BLaER1 treated with 17β-estradiol and CSF1 and Interleukin-3, amounts not matched to agents 10 nM and 100 nM (cell line): ENCODE measurements around the gene HEG1.

Experiments used
- H3K27ac ChIP-seq, 11 experiments: shearing (Covaris generic); formaldehyde crosslinking; 2 replicates each; pipeline ENCODE4 v1.8.1; 2022
- H3K27me3 ChIP-seq, 11 experiments: shearing (Covaris generic); formaldehyde crosslinking; 2 replicates each; pipeline ENCODE4 v1.8.1; 2022
- H3K36me3 ChIP-seq, 11 experiments: shearing (Covaris generic); formaldehyde crosslinking; 2 replicates each; pipeline ENCODE4 v1.8.1; 2022
- H3K4me1 ChIP-seq, 10 experiments: shearing (Covaris generic); formaldehyde crosslinking; 2 replicates each; pipeline ENCODE4 v1.8.1; 2022
- H3K4me2 ChIP-seq, 11 experiments: shearing (Covaris generic); formaldehyde crosslinking; 2 replicates each; pipeline ENCODE4 v1.8.1; 2022
- H3K4me3 ChIP-seq, 10 experiments: shearing (Covaris generic); formaldehyde crosslinking; 2 replicates each; pipeline ENCODE4 v1.8.1; 2022
- H3K9ac ChIP-seq, 11 experiments: shearing (Covaris generic); formaldehyde crosslinking; 2 replicates each; pipeline ENCODE4 v1.8.1; 2022
- H3K9me3 ChIP-seq, 11 experiments: shearing (Covaris generic); formaldehyde crosslinking; replicated peaks in 1 of 11; 2 replicates each; pipeline ENCODE4 v1.8.1; 2022
- H4K20me1 ChIP-seq, 11 experiments: shearing (Covaris generic); formaldehyde crosslinking; 2 replicates each; pipeline ENCODE4 v1.8.1; 2022
- Cebpa-rat ChIP-seq, 11 experiments: shearing (Covaris generic); IDR thresholded peaks; 2 replicates each; pipeline ENCODE4 v1.8.1; 2022

Gene HEG1

DNA sequence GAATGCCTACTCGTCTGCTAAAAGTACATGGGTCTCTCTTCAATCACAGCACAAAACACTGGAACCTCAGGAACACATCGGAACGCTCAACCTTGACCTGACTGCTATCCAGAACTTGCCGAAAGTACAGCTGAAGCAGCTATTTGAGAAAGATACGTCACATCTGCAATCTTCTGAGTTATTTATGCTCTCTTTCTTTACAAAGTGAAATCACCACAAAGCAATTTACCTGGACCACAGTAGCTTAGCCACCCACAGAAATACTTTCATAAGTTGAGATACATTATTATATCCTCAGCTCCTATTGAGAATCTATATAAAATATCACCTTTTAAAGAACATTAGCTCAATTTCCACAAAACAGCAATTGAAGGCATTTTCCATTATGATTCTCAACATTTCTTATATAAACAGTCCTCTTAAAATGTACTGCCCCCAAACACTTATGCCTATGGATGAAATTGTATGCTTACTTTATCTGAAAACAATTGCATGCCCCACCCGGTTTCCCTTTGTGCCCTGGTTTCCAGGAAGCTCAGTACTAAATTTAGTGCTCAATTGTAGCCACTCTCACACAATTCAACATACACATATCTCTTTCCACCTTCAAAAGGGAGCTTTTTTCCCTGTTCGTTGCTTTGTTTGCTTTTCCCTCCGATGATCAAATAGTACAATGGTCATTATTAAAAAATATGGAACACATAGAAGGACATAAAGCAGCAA, 31.8 kb downstream of the HEG1 start:
- no peak for TF ChIP-seq Cebpa-rat (IDR thresholded peaks at IDR 0.05)

GRCh38 chr3:125022206-125022605, 33.6 kb downstream of the HEG1 start:
- Histone ChIP-seq H3K27me3 (peaks cover 0 to 16% (median 0%) of the 10 kb centered on the region in 11 experiments; a peak in 2 of 22 replicates), H3K36me3 (peaks cover 33 to 68% (median 56%) of the 10 kb centered on the region in 11 experiments), H4K20me1 (peaks cover 0 to 27% (median 0%) of the 10 kb centered on the region in 11 experiments; a peak in 3 of 22 replicates), H3K9ac (no peak overlapping the region), H3K27ac (no peak overlapping the region), H3K4me1 (peaks cover 23 to 40% (median 29%) of the 10 kb centered on the region in 10 experiments), H3K4me2 (peak overlapping the region; percentile 37 to 78 (median 59); a peak in 21 of 22 replicates), H3K9me3 (peaks cover 0 to 21% (median 7%) of the 10 kb centered on the region in 11 experiments; a peak in 10 of 22 replicates), H3K4me3 (no peak overlapping the region)
- TF ChIP-seq Cebpa-rat (IDR thresholded peaks at IDR 0.05): no peak

More for the DNA sequence above, 31.8 kb downstream of the HEG1 start:
- Histone ChIP-seq H3K27ac (no peak overlapping the region), H3K9me3 (peaks cover 0 to 5% (median 0%) of the 10 kb centered on the region in 11 experiments; a peak in 1 of 22 replicates), H3K4me1 (peaks cover 23 to 50% (median 34%) of the 10 kb centered on the region in 10 experiments), H3K9ac (no peak overlapping the region), H3K4me3 (no peak overlapping the region), H3K27me3 (peaks cover 0 to 16% (median 0%) of the 10 kb centered on the region in 11 experiments; a peak in 2 of 22 replicates), H3K4me2 (peak overlapping the region in 10 of 11 experiments; percentile 27 to 60 (median 45); a peak in 20 of 22 replicates), H3K36me3 (peaks cover 29 to 70% (median 53%) of the 10 kb centered on the region in 11 experiments), H4K20me1 (peaks cover 0 to 27% (median 0%) of the 10 kb centered on the region in 11 experiments; a peak in 3 of 22 replicates)

DNA sequence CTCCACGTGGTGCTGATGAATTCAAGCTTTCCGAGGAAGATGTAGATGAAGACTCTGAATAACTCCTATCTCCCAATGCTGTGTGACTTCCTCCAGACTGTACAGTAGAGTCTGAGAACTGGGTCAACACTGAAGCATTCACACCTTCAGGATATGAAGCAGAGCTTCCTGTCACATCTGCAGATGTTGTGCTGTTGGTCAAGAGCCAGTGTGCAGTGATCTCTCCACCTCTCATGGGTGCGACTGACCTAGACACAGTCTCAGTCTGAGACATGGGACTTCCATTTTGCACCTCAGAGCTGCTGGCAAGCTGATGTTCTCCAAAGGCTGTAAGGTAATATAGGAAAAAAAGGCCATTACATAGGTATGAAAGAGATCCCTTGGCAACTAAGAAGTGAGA, 36.5 kb downstream of the HEG1 start:
- Histone ChIP-seq H3K9ac (no peak overlapping the region), H4K20me1 (peaks cover 0 to 25% (median 0%) of the 10 kb centered on the region in 11 experiments; a peak in 3 of 22 replicates), H3K36me3 (peaks cover 35 to 64% (median 54%) of the 10 kb centered on the region in 11 experiments), H3K4me2 (no peak overlapping the region), H3K27ac (no peak overlapping the region), H3K4me1 (peaks cover 15 to 30% (median 21%) of the 10 kb centered on the region in 10 experiments), H3K9me3 (peaks cover 0 to 21% (median 7%) of the 10 kb centered on the region in 11 experiments; a peak in 10 of 22 replicates), H3K27me3 (peaks cover 0 to 6% (median 0%) of the 10 kb centered on the region in 11 experiments; a peak in 2 of 22 replicates), H3K4me3 (no peak overlapping the region)
- TF ChIP-seq Cebpa-rat (IDR thresholded peaks at IDR 0.05): no peak

DNA sequence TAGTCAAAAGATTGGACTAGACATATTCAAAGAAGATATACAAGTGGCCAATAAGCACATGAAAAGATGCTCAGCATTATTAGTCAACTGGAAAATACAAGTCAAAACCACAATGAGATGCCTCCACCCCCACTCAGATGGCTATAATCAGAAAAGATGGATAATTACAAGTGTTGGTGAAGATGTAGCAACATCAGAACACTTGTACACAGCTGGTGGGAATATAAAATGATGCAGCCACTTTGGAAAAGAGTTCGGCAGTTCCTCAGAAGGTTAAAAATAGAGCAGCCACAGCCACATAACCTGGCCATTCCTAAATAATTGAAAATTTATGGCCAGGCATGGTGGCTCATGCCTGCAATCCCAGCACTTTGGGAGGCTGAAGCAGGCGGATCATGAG, 38.4 kb downstream of the HEG1 start:
- TF ChIP-seq Cebpa-rat (IDR thresholded peaks at IDR 0.05): no peak
- Histone ChIP-seq H3K4me1 (peaks cover 7 to 11% (median 10%) of the 10 kb centered on the region in 10 experiments), H3K27ac (no peak overlapping the region), H3K27me3 (no peaks in the 10 kb centered on the region; a peak in 2 of 22 replicates), H4K20me1 (peaks cover 0 to 11% (median 0%) of the 10 kb centered on the region in 11 experiments; a peak in 3 of 22 replicates), H3K9me3 (peaks cover 0 to 21% (median 7%) of the 10 kb centered on the region in 11 experiments; a peak in 10 of 22 replicates), H3K36me3 (peaks cover 49 to 83% (median 73%) of the 10 kb centered on the region in 11 experiments), H3K4me2 (no peak overlapping the region), H3K9ac (no peak overlapping the region), H3K4me3 (no peak overlapping the region)

GRCh38 chr3:125014570-125015179, 41.1 kb downstream of the HEG1 start:
- Histone ChIP-seq H4K20me1 (peaks cover 0 to 4% (median 0%) of the 10 kb centered on the region in 11 experiments; a peak in 1 of 22 replicates), H3K4me1 (peaks cover 0 to 10% (median 2%) of the 10 kb centered on the region in 10 experiments; a peak in 9 of 20 replicates), H3K4me3 (no peak overlapping the region), H3K9ac (no peak overlapping the region), H3K4me2 (no peak overlapping the region), H3K9me3 (peaks cover 0 to 21% (median 7%) of the 10 kb centered on the region in 11 experiments; a peak in 10 of 22 replicates), H3K27me3 (no peaks in the 10 kb centered on the region), H3K36me3 (peaks cover 61 to 92% (median 83%) of the 10 kb centered on the region in 11 experiments), H3K27ac (no peak overlapping the region)
- TF ChIP-seq Cebpa-rat (IDR thresholded peaks at IDR 0.05): no peak

- Histone ChIP-seq H4K20me1 (peaks cover 0 to 4% (median 0%) of the 10 kb centered on the region in 11 experiments; a peak in 1 of 22 replicates), H3K9me3 (peaks cover 0 to 11% (median 6%) of the 10 kb centered on the region in 11 experiments; a peak in 10 of 22 replicates), H3K27me3 (no peaks in the 10 kb centered on the region), H3K4me2 (no peak overlapping the region), H3K9ac (no peak overlapping the region), H3K4me3 (no peak overlapping the region), H3K4me1 (peaks cover 0 to 10% (median 2%) of the 10 kb centered on the region in 10 experiments; a peak in 9 of 20 replicates), H3K36me3 (peaks cover 49 to 92% (median 83%) of the 10 kb centered on the region in 11 experiments), H3K27ac (no peak overlapping the region)
- TF ChIP-seq Cebpa-rat (IDR thresholded peaks at IDR 0.05): no peak
Observed at GRCh38 chr3:125013095-125013494, 42.7 kb downstream of the HEG1 start.

DNA sequence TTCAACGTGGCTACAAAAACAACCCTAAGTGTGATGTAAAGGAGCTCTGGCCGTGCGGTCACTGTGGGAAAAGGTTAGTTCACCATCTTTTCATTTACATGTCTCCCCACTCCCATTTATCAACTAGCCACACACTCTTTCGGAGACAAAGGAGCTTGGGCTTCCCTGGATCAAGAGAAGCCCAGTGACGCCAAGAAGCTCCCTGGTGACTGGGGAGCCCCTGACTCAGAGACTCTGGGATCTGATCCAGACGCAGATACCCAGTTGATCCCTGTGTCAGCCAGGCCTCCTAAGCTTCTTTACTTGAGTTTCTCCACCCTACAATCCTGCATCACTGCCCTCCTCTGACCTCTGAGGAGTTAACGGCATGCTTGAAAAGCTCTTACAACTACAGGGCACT, 43.9 kb downstream of the HEG1 start:
- H4K20me1 ChIP-seq: peaks cover 0 to 4% (median 0%) of the 10 kb centered on the region in 11 experiments; a peak in 1 of 22 replicates
- H3K27me3 ChIP-seq: no peaks in the 10 kb centered on the region
- TF ChIP-seq Cebpa-rat (IDR thresholded peaks at IDR 0.05): no peak
- H3K4me3 ChIP-seq: no peak overlapping the region
- no peak overlapping the region for H3K9ac ChIP-seq
- no peaks in the 10 kb centered on the region for H3K9me3 ChIP-seq
- no peak overlapping the region for H3K4me2 ChIP-seq
- H3K4me1 ChIP-seq: peaks cover 0 to 10% (median 2%) of the 10 kb centered on the region in 10 experiments; a peak in 9 of 20 replicates
- H3K27ac ChIP-seq: no peak overlapping the region
- H3K36me3 ChIP-seq: peaks cover 49 to 92% (median 83%) of the 10 kb centered on the region in 11 experiments

GRCh38 chr3:125010393-125010792, 45.4 kb downstream of the HEG1 start:
- Histone ChIP-seq H3K27ac (no peak overlapping the region), H3K9ac (no peak overlapping the region), H3K4me3 (no peak overlapping the region), H4K20me1 (peaks cover 0 to 4% (median 0%) of the 10 kb centered on the region in 11 experiments; a peak in 1 of 22 replicates), H3K27me3 (no peaks in the 10 kb centered on the region), H3K36me3 (peaks cover 54 to 97% (median 89%) of the 10 kb centered on the region in 11 experiments), H3K4me2 (peak overlapping the region in 5 of 11 experiments; percentile 20 to 40 (median 22); a peak in 7 of 22 replicates), H3K9me3 (no peaks in the 10 kb centered on the region), H3K4me1 (peaks cover 0 to 10% (median 7%) of the 10 kb centered on the region in 10 experiments; a peak in 13 of 20 replicates)
- no peak for TF ChIP-seq Cebpa-rat (IDR thresholded peaks at IDR 0.05)
